Parathyroid adenoma (tissue), 2 donors: Measurements from ENCODE around the gene ERICH4.

Source experiments
- H2AFZ ChIP-seq: fragments of 300-600 bp; sonication (generic); one replicate; pipeline ENCODE4 v1.7.0; 2017; ENCODE audit warnings: antibody characterized with exemption, mild to moderate bottlenecking
- H3K27ac ChIP-seq: fragments of 300-600 bp; sonication (generic); one replicate; pipeline ENCODE4 v1.7.0; 2017
- H3K27me3 ChIP-seq: fragments of 300-600 bp; sonication (generic); one replicate; pipeline ENCODE4 v1.7.0; 2017; ENCODE audit warnings: low read length; ENCODE audit not compliant: control insufficient read depth, insufficient read depth
- H3K36me3 ChIP-seq: fragments of 300-600 bp; sonication (generic); one replicate; pipeline ENCODE4 v1.7.0; 2017; ENCODE audit warnings: low read length; ENCODE audit not compliant: control insufficient read depth, insufficient read depth
- H3K4me1 ChIP-seq: fragments of 300-600 bp; sonication (generic); one replicate; pipeline ENCODE4 v1.7.0; 2017; ENCODE audit warnings: control low read depth
- H3K4me2 ChIP-seq: fragments of 300-600 bp; sonication (generic); one replicate; pipeline ENCODE4 v1.7.0; 2017; ENCODE audit warnings: low read length
- H3K4me3 ChIP-seq: fragments of 300-600 bp; sonication (generic); one replicate; pipeline ENCODE4 v1.7.0; 2017; ENCODE audit warnings: low read depth, low read length
- H3K79me2 ChIP-seq: fragments of 300-600 bp; sonication (generic); one replicate; pipeline ENCODE4 v1.7.0; 2017; ENCODE audit warnings: control low read depth
- H3K9ac ChIP-seq: fragments of 300-600 bp; sonication (generic); one replicate; pipeline ENCODE4 v1.7.0; 2017; ENCODE audit warnings: mild to moderate bottlenecking
- H3K9me3 ChIP-seq: fragments of 300-600 bp; sonication (generic); one replicate; pipeline ENCODE4 v1.7.0; 2017; ENCODE audit warnings: low read length; ENCODE audit not compliant: control insufficient read depth
- CTCF ChIP-seq: fragments of 300-600 bp; sonication (generic); IDR thresholded peaks from one replicate; pipeline ENCODE4 v1.7.0; 2017; ENCODE audit warnings: antibody characterized with exemption, mild to moderate bottlenecking
- donor health status: primary hyperparathyroidism.

Gene ERICH4

GRCh38 chr19:41398598-41398997 lies 44.4 kb upstream of the ERICH4 start:
- H3K4me3 ChIP-seq: peak overlapping the region; percentile 99
- peaks cover 17% of the 10 kb centered on the region for H3K4me1 ChIP-seq
- peaks cover 32% of the 10 kb centered on the region for H3K79me2 ChIP-seq
- peak overlapping the region; percentile 83 for H3K4me2 ChIP-seq
- no peak for TF ChIP-seq CTCF
- no peak overlapping the region for H3K27ac ChIP-seq
- H3K36me3 ChIP-seq: no peaks in the 10 kb centered on the region
- H2AFZ ChIP-seq: no peak overlapping the region
- H3K9ac ChIP-seq: peak overlapping the region; percentile 4
- no peaks in the 10 kb centered on the region for H3K27me3 ChIP-seq
- H3K9me3 ChIP-seq: no peaks in the 10 kb centered on the region

- no peaks in the 10 kb centered on the region for H3K27me3 ChIP-seq
- H3K4me3 ChIP-seq: peak overlapping the region; percentile 99
- H3K79me2 ChIP-seq: peaks cover 32% of the 10 kb centered on the region
- no peak overlapping the region for H3K9ac ChIP-seq
- no peaks in the 10 kb centered on the region for H3K36me3 ChIP-seq
- peak overlapping the region; percentile 83 for H3K4me2 ChIP-seq
- no peaks in the 10 kb centered on the region for H3K9me3 ChIP-seq
- no peak overlapping the region for H2AFZ ChIP-seq
- H3K27ac ChIP-seq: no peak overlapping the region
- TF ChIP-seq CTCF: no peak
- peaks cover 19% of the 10 kb centered on the region for H3K4me1 ChIP-seq
Observed at GRCh38 chr19:41399091-41399490, 43.9 kb upstream of the ERICH4 start.

GRCh38 chr19:41399525-41399924 lies 43.4 kb upstream of the ERICH4 start:
- H3K4me3 ChIP-seq: no peak overlapping the region
- no peak overlapping the region for H3K27ac ChIP-seq
- H2AFZ ChIP-seq: no peak overlapping the region
- peaks cover 19% of the 10 kb centered on the region for H3K4me1 ChIP-seq
- TF ChIP-seq CTCF: no peak
- H3K9ac ChIP-seq: no peak overlapping the region
- no peaks in the 10 kb centered on the region for H3K27me3 ChIP-seq
- H3K4me2 ChIP-seq: no peak overlapping the region
- H3K79me2 ChIP-seq: peaks cover 32% of the 10 kb centered on the region
- H3K9me3 ChIP-seq: no peaks in the 10 kb centered on the region
- H3K36me3 ChIP-seq: no peaks in the 10 kb centered on the region

GRCh38 chr19:41401483-41401882 lies 41.5 kb upstream of the ERICH4 start:
- no peak overlapping the region for H3K9ac ChIP-seq
- TF ChIP-seq CTCF: no peak
- H3K36me3 ChIP-seq: no peaks in the 10 kb centered on the region
- no peaks in the 10 kb centered on the region for H3K27me3 ChIP-seq
- no peak overlapping the region for H3K4me3 ChIP-seq
- H3K9me3 ChIP-seq: no peaks in the 10 kb centered on the region
- H3K79me2 ChIP-seq: peaks cover 37% of the 10 kb centered on the region
- H2AFZ ChIP-seq: no peak overlapping the region
- no peak overlapping the region for H3K27ac ChIP-seq
- H3K4me1 ChIP-seq: peaks cover 24% of the 10 kb centered on the region
- no peak overlapping the region for H3K4me2 ChIP-seq

- Histone ChIP-seq H3K4me2 (no peak overlapping the region), H3K9me3 (no peaks in the 10 kb centered on the region), H3K36me3 (no peaks in the 10 kb centered on the region), H3K4me3 (no peak overlapping the region), H3K9ac (no peak overlapping the region), H3K27me3 (no peaks in the 10 kb centered on the region), H3K79me2 (peaks cover 37% of the 10 kb centered on the region), H3K27ac (peak overlapping the region; percentile 85), H2AFZ (no peak overlapping the region), H3K4me1 (peaks cover 24% of the 10 kb centered on the region)
- TF ChIP-seq CTCF: no peak
Observed at GRCh38 chr19:41402010-41402409, 40.9 kb upstream of the ERICH4 start.
